HCT116 (cell line): Measurements from ENCODE around the gene GRIN1. TPM values are rescaled to one million over a fixed set of nuclear protein-coding genes. Genes with fewer than 3 reads are reported as not detected.

Source experiments
- ATAC-seq: fragments of 200-7000 bp; cut with Tn5 transposase; 2 replicates; pipeline ENCODE4 v1.9.1; 2020; ENCODE audit warnings: mild to moderate bottlenecking, moderate library complexity
- BruUV-seq: library from RNA; stranded (reverse); fragments of 400-500 nt; replicated peaks from 2 replicates; lab custom pipeline; 2021; lab: Mats Ljungman, UMichigan
- CTCF ChIA-PET: fragments of 300-600 bp; sonication (Branson Sonifier 250); formaldehyde crosslinking; loops from one replicate; lab custom pipeline; 2021; ENCODE audit warnings: antibody characterized with exemption; lab: Charles Lee
- POLR2A ChIA-PET: fragments of 300-600, 350-600 bp; sonication (Branson Sonifier 250); formaldehyde crosslinking; loops from one replicate; lab custom pipeline; 2021; ENCODE audit warnings: antibody characterized with exemption; lab: Charles Lee
- RAD21 ChIA-PET, 2 experiments: fragments of 300-600 bp; sonication (Branson Sonifier 250); formaldehyde crosslinking; loops; one replicate each; lab custom pipeline; 2023; ENCODE audit warnings: low total read pairs in 2 of 2; ENCODE audit not compliant: uncharacterized antibody in 2 of 2, unreplicated experiment in 2 of 2, low non-redundant PET in 1 of 2; lab: Charles Lee
- DNase-seq: peaks from one replicate; pipeline ENCODE4 v3.0.0-alpha.2; 2010; ENCODE audit warnings: low read depth, low spot score
- H2AFZ ChIP-seq: fragments of 200-600 bp; shearing (Covaris generic), sonication (generic); 2 replicates; pipeline ENCODE4 v1.6.1; 2017; ENCODE audit warnings: low read depth, mixed run types, mixed read lengths, antibody characterized with exemption, low read length; ENCODE audit not compliant: poor library complexity, severe bottlenecking
- H3K27ac ChIP-seq: 2 replicates; pipeline ENCODE4 v1.5.1; 2012; ENCODE audit warnings: low read depth, low read length
- H3K27me3 ChIP-seq: fragments of 200-600 bp; sonication (generic); 2 replicates; pipeline ENCODE4 v1.6.1; 2016; ENCODE audit warnings: mixed run types, low read length, mixed read lengths; ENCODE audit not compliant: insufficient read depth
- H3K36me3 ChIP-seq, 2 experiments: fragments of 200-500 bp in 1 of 2; fragments of 200-600 bp in 1 of 2; sonication (Bioruptor generic) in 1 of 2; sonication (generic) in 1 of 2; 2 replicates each; pipeline versions ENCODE4 v1.5.1 to v1.6.1; 2014 to 2016; ENCODE audit warnings: low read length in 2 of 2, inconsistent platforms in 1 of 2, mixed read lengths in 1 of 2, mixed run types in 1 of 2; ENCODE audit not compliant: insufficient read depth in 2 of 2, control insufficient read depth in 1 of 2
- H3K4me1 ChIP-seq, 2 experiments: fragments of 200-600 bp in 1 of 2; sonication (generic) in 1 of 2; 2 replicates each; pipeline versions ENCODE4 v1.5.1 to v1.6.1; 2012 to 2017; ENCODE audit warnings: low read length in 2 of 2, inconsistent platforms in 1 of 2, mild to moderate bottlenecking in 1 of 2, mixed read lengths in 1 of 2, mixed run types in 1 of 2, moderate library complexity in 1 of 2; ENCODE audit not compliant: insufficient read depth in 2 of 2, control insufficient read depth in 1 of 2
- H3K4me2 ChIP-seq: fragments of 200-600 bp; sonication (generic); 2 replicates; pipeline ENCODE4 v1.6.1; 2017; ENCODE audit warnings: mixed run types, low read length, mixed read lengths
- H3K4me3 ChIP-seq, 2 experiments: fragments of 200-600 bp in 1 of 2; sonication (generic) in 1 of 2; replicated peaks in 1 of 2; 2 replicates each; pipeline ENCODE4 v1.5.1; 2011 to 2016; ENCODE audit warnings: low read length in 2 of 2, control low read depth in 1 of 2, low read depth in 1 of 2, mild to moderate bottlenecking in 1 of 2, mixed read lengths in 1 of 2, mixed run types in 1 of 2
- H3K79me2 ChIP-seq: fragments of 200-600 bp; sonication (generic); 2 replicates; pipeline ENCODE4 v1.6.1; 2017; ENCODE audit warnings: mild to moderate bottlenecking, mixed run types, low read length, moderate library complexity, mixed read lengths; ENCODE audit not compliant: insufficient read depth
- H3K9ac ChIP-seq: fragments of 200-600 bp; sonication (generic); 2 replicates; pipeline ENCODE4 v1.6.1; 2016; ENCODE audit warnings: low read length, mixed read lengths
- H3K9me2 ChIP-seq: fragments of 200-600 bp; sonication (generic), shearing (Covaris generic); 2 replicates; pipeline ENCODE4 v1.6.1; 2017; ENCODE audit warnings: mixed run types, mild to moderate bottlenecking, moderate library complexity; ENCODE audit not compliant: insufficient read depth
- H3K9me3 ChIP-seq, 2 experiments: fragments of 200-500 bp in 1 of 2; fragments of 200-600 bp in 1 of 2; sonication (Bioruptor generic) in 1 of 2; sonication (generic) in 1 of 2; 2 replicates each; pipeline ENCODE4 v1.6.1; 2014 to 2017; ENCODE audit warnings: low read length in 2 of 2, mixed read lengths in 2 of 2, inconsistent platforms in 1 of 2, low read depth in 1 of 2, mild to moderate bottlenecking in 1 of 2, mixed run types in 1 of 2, moderate library complexity in 1 of 2; ENCODE audit not compliant: control insufficient read depth in 1 of 2, insufficient read depth in 1 of 2
- H4K20me1 ChIP-seq: fragments of 200-600 bp; sonication (generic), shearing (Covaris generic); 2 replicates; pipeline ENCODE4 v1.6.1; 2017; ENCODE audit warnings: mixed run types, mild to moderate bottlenecking, moderate library complexity; ENCODE audit not compliant: insufficient read depth
- CBX3 ChIP-seq: IDR thresholded peaks from 2 replicates; pipeline ENCODE4 v1.6.1; 2012; ENCODE audit warnings: low read depth
- EGR1 ChIP-seq: IDR thresholded peaks from 2 replicates; pipeline ENCODE4 v1.6.1; 2012; ENCODE audit warnings: low read depth
- ELF1 ChIP-seq: IDR thresholded peaks from 2 replicates; pipeline ENCODE4 v1.6.1; 2012; ENCODE audit warnings: low read depth, borderline replicate concordance
- SIN3A ChIP-seq: IDR thresholded peaks from 2 replicates; pipeline ENCODE4 v1.6.1; 2012; ENCODE audit warnings: low read depth
- SP1 ChIP-seq: IDR thresholded peaks from 2 replicates; pipeline ENCODE4 v1.6.1; 2012; ENCODE audit warnings: low read depth
- ZNF274 ChIP-seq: fragments of 200-500 bp; sonication (Bioruptor generic); IDR thresholded peaks from 2 replicates; pipeline ENCODE4 v1.6.1; 2014; ENCODE audit warnings: mild to moderate bottlenecking, low read depth, low read length, inconsistent platforms
- intact Hi-C: fragments of 100-400 bp; cut with micrococcal nuclease; formaldehyde crosslinking; loops from 2 replicates; pipeline ENCODE4 v1.10.0; 2022
- total RNA-seq: library from RNA; stranded (reverse); gene quantifications from one replicate; pipeline ENCODE4 v1.2.1, GENCODE V29; 2021; ENCODE audit not compliant: unreplicated experiment

Gene GRIN1
- total RNA-seq, 1 experiment from 2014 or later: 23.1 TPM

DNA sequence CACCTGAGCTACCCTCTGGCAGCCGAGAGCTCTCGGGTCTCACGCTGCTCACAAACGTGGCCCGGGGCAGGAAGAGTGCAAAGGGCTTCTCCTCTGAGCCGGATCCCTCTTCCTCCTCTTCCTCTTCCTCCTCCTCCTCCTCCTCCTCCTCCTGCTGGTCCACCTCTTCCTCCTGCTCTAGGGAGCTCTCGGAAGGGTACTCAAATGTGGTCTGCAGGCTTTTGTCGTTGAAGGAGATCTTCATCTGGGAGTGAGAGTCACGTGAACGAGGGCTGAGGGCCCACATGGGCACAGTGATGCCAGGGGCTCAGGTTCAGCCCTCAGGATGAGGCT lies 53.5 kb downstream of the GRIN1 start:
- no peak for ATAC-seq
- no peaks in the 10 kb centered on the region for H3K9me2 ChIP-seq
- H3K4me3 ChIP-seq: no peak overlapping the region
- RAD21 ChIA-PET: no interaction called here
- H3K27ac ChIP-seq: no peak overlapping the region
- H3K4me1 ChIP-seq: peaks cover 26 to 42% of the 10 kb centered on the region in 2 experiments
- no peaks in the 10 kb centered on the region for H3K9me3 ChIP-seq
- H3K79me2 ChIP-seq: peaks cover 39% of the 10 kb centered on the region
- H3K4me2 ChIP-seq: no peak overlapping the region
- BruUV-seq: no TSS peak
- intact Hi-C loops: no loop called here
- no peak for DNase-seq
- TF ChIP-seq EGR1 (no peak), ZNF274 (no peak), CBX3 (no peak), SP1 (no peak)
- no peak overlapping the region for H2AFZ ChIP-seq
- POLR2A ChIA-PET: no interaction called here
- peaks cover 0 to 7% of the 10 kb centered on the region in 2 experiments; a peak in 1 of 4 replicates for H3K36me3 ChIP-seq
- H3K9ac ChIP-seq: no peak overlapping the region
- no peaks in the 10 kb centered on the region for H4K20me1 ChIP-seq
- no peaks in the 10 kb centered on the region for H3K27me3 ChIP-seq
- CTCF ChIA-PET: no interaction called here

GRCh38 chr9:137192859-137193258 lies 53.9 kb downstream of the GRIN1 start:
- Histone ChIP-seq H3K79me2 (peaks cover 34% of the 10 kb centered on the region), H3K9me2 (no peaks in the 10 kb centered on the region), H3K9ac (no peak overlapping the region), H3K27me3 (no peaks in the 10 kb centered on the region), H3K27ac (no peak overlapping the region), H3K4me2 (no peak overlapping the region), H2AFZ (no peak overlapping the region), H3K36me3 (peaks cover 0 to 6% of the 10 kb centered on the region in 2 experiments; a peak in 1 of 4 replicates), H3K9me3 (no peaks in the 10 kb centered on the region), H3K4me3 (no peak overlapping the region), H4K20me1 (no peaks in the 10 kb centered on the region), H3K4me1 (peaks cover 24 to 43% of the 10 kb centered on the region in 2 experiments)
- intact Hi-C loops: no loop called here
- ATAC-seq: no peak
- no peak for DNase-seq
- TF ChIP-seq ELF1 (no peak), SIN3A (no peak), CBX3 (no peak)
- POLR2A ChIA-PET: no interaction called here
- RAD21 ChIA-PET: no interaction called here
- BruUV-seq: no TSS peak
- CTCF ChIA-PET: no interaction called here
